ENCODE data around the gene ABCA2. TPM values are rescaled to one million over a fixed set of nuclear protein-coding genes. Genes with fewer than 3 reads are reported as not detected.
A peak's percentile ranks its signal among the peaks of the same experiment; 100 is the strongest.

ABCA2 gene
- total RNA-seq, 4 donors from 2014 or later: 136 to 291 (median 196) TPM

DNA sequence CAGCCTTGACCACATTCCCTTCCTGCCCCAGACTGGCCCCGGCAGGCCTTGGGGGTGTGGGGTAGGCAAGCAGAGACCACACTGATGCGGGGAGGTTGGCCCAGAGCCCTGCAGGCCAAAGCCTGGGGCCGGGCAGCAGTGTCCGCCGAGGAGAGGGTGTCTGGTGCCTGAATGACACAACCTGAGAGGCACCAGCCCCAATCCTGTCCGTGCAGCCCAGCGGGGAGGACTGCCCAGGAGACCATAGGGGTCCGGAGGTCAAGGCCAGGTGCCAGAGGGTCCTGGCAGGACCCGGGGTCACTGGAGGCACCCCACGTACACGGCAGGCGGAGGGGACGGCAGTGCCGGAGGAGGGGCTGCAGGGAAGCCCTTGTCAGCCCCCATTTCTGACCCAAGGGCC, 56.3 kb downstream of the ABCA2 start:
- no peak overlapping the region for H3K4me3 ChIP-seq
- H3K27ac ChIP-seq: peak overlapping the region in 1 of 4 donors; percentile 90
- no peaks in the 10 kb centered on the region for H3K36me3 ChIP-seq
- peaks cover 0 to 56% (median 4%) of the 10 kb centered on the region in 4 donors for H3K4me1 ChIP-seq
- DNase-seq (ENCODE audit: low spot score in 2 of 2): no peak
- WGBS, 2 donors: 59 to 82% methylated on average over 4 to 12 of the region's 14 CpGs
- no peaks in the 10 kb centered on the region for H3K27me3 ChIP-seq
- H3K9me3 ChIP-seq: no peaks in the 10 kb centered on the region
- TF ChIP-seq CTCF (IDR thresholded peaks at IDR 0.05): no peak
- TF ChIP-seq EP300 (IDR thresholded peaks at IDR 0.05): no peak
- TF ChIP-seq POLR2A (IDR thresholded peaks at IDR 0.05): no peak

GRCh38 chr9:136970361-136970760, 57.7 kb downstream of the ABCA2 start:
- Histone ChIP-seq H3K27me3 (no peaks in the 10 kb centered on the region), H3K4me3 (no peak overlapping the region), H3K27ac (peak overlapping the region in 1 of 4 donors; percentile 70), H3K9me3 (no peaks in the 10 kb centered on the region), H3K36me3 (no peaks in the 10 kb centered on the region), H3K4me1 (peaks cover 0 to 52% (median 9%) of the 10 kb centered on the region in 4 donors)
- DNase-seq (ENCODE audit: low spot score in 2 of 2): no peak
- TF ChIP-seq POLR2A (IDR thresholded peaks at IDR 0.05) (no peak), EP300 (IDR thresholded peaks at IDR 0.05) (no peak), CTCF (IDR thresholded peaks at IDR 0.05) (no peak)
- WGBS, 2 donors: 68 to 80% methylated on average over 4 to 10 of the region's 11 CpGs

DNA sequence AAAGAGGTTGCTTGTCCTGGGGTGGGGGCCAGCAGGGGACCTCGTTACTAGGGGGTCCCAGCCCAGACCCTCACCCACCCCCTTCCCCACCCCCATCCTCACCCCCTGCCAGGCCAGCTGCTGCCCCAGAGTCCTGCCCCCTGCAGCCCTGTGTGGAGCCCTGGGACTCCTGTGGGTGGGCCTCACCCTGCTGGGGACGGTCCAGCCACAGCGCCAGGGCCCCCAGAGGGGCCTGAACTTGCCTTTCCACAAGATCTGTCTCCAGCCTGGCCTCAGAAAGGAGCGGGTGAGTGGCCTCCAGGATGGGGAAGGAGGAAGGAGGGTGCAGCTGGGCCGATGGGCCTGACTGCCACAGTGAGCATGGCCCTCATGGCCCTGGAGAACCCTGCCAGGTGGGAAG, 58.3 kb downstream of the ABCA2 start:
- TF ChIP-seq CTCF (IDR thresholded peaks at IDR 0.05): no peak
- no peak for TF ChIP-seq EP300 (IDR thresholded peaks at IDR 0.05)
- no peak for TF ChIP-seq POLR2A (IDR thresholded peaks at IDR 0.05)
- peaks cover 0 to 51% (median 9%) of the 10 kb centered on the region in 4 donors for H3K4me1 ChIP-seq
- H3K27me3 ChIP-seq: no peaks in the 10 kb centered on the region
- 58 to 67% methylated on average over 2 to 3 of the region's 5 CpGs for WGBS, 2 donors
- H3K4me3 ChIP-seq: no peak overlapping the region
- H3K27ac ChIP-seq: peak overlapping the region in 3 of 4 donors; percentile 70 to 71 (median 71)
- H3K9me3 ChIP-seq: no peaks in the 10 kb centered on the region
- DNase-seq (ENCODE audit: low spot score in 2 of 2): no peak
- no peaks in the 10 kb centered on the region for H3K36me3 ChIP-seq

DNA sequence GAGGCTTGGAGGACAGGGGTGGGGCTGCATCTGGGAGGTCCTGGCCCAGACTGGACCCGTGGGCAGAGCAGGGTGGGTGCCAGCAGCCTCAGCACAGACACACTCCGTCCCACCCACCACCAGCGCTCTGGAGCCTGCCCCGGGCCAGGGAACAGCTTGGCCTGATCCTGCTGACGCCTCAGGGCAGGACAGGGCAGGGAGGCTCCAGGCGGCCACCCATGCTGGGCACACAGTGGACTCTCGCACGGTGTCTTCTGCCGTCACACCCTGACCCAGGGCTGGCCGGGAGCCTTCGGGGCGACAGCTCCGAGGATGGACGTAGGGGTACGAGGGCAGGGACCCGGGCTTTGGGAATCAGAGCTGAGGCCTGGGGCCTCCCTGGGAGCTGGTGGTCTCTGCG, 58.9 kb downstream of the ABCA2 start:
- Histone ChIP-seq H3K4me1 (peaks cover 0 to 52% (median 12%) of the 10 kb centered on the region in 4 donors), H3K27ac (peak overlapping the region in 3 of 4 donors; percentile 70 to 71 (median 71)), H3K9me3 (no peaks in the 10 kb centered on the region), H3K36me3 (no peaks in the 10 kb centered on the region), H3K27me3 (no peaks in the 10 kb centered on the region), H3K4me3 (no peak overlapping the region)
- TF ChIP-seq CTCF (IDR thresholded peaks at IDR 0.05) (no peak), POLR2A (IDR thresholded peaks at IDR 0.05) (no peak), EP300 (IDR thresholded peaks at IDR 0.05) (peak; percentile 50 to 83)
- peak in 1 of 2 donors; percentile 42 for DNase-seq (ENCODE audit: low spot score in 2 of 2)
- 54 to 70% methylated on average over 2 to 17 of the region's 17 CpGs for WGBS, 2 donors

GRCh38 chr9:136968333-136969127, 59.5 kb downstream of the ABCA2 start:
- H3K27ac ChIP-seq: peak overlapping the region; percentile 2 to 70 (median 37)
- no peak for DNase-seq (ENCODE audit: low spot score in 2 of 2)
- no peaks in the 10 kb centered on the region for H3K27me3 ChIP-seq
- no peak overlapping the region for H3K4me3 ChIP-seq
- TF ChIP-seq EP300 (IDR thresholded peaks at IDR 0.05) (no peak), CTCF (IDR thresholded peaks at IDR 0.05) (no peak), POLR2A (IDR thresholded peaks at IDR 0.05) (no peak)
- H3K4me1 ChIP-seq: peaks cover 0 to 57% (median 12%) of the 10 kb centered on the region in 4 donors
- no peaks in the 10 kb centered on the region for H3K9me3 ChIP-seq
- H3K36me3 ChIP-seq: no peaks in the 10 kb centered on the region
- 53 to 59% methylated on average over 6 to 12 of the region's 17 CpGs for WGBS, 2 donors
